Uterus (tissue), 2 donors: Measurements from ENCODE around the gene PRDM15.
"Not testable (repeated sequence)": the region's sequence is repeated elsewhere in the genome, so short reads cannot be mapped to it uniquely, and the experiment has no call there.

Source experiments
- CTCF ChIP-seq, 4 experiments: fragments of 200-600 bp in 2 of 4; fragments of 450-650 bp in 2 of 4; sonication (generic) in 2 of 4; IDR thresholded peaks; one replicate each; pipeline ENCODE4 v1.5.1; 2016 to 2019; ENCODE audit warnings: antibody characterized with exemption in 4 of 4, mild to moderate bottlenecking in 2 of 4, moderate library complexity in 1 of 4
- POLR2A ChIP-seq, 2 donors: fragments of 450-650 bp; IDR thresholded peaks; one replicate each; pipeline ENCODE4 v1.6.1; 2016; ENCODE audit warnings: antibody characterized with exemption in 2 of 2, mild to moderate bottlenecking in 1 of 2, moderate library complexity in 1 of 2

GRCh38 chr21:41785262-41785661, 93.9 kb downstream of the PRDM15 start:
- not testable (repeated sequence) for TF ChIP-seq CTCF, POLR2A (IDR thresholded peaks at IDR 0.05)
